SU-DHL-6 (cell line): ENCODE results near the gene KCNAB2.

Experiments
- CTCF ChIP-seq: fragments of 200-600 bp; sonication (generic); IDR thresholded peaks from one replicate; pipeline ENCODE4 v1.5.1; 2017; ENCODE audit warnings: antibody characterized with exemption, mild to moderate bottlenecking, low read length, moderate library complexity; ENCODE audit not compliant: insufficient read depth, poor library complexity, severe bottlenecking
- EZH2phosphoT487 ChIP-seq: fragments of 200-600 bp; sonication (generic), shearing (Covaris generic); conservative IDR thresholded peaks from 2 replicates; pipeline ENCODE4 v1.6.1; 2018; ENCODE audit warnings: mild to moderate bottlenecking, antibody characterized with exemption, low read length, moderate library complexity, mixed read lengths

- no peak for TF ChIP-seq CTCF
- TF ChIP-seq EZH2phosphoT487: no peak
Observed at GRCh38 chr1:6068932-6069331, 23.2 kb downstream of the KCNAB2 start.
